ENCODE data around the gene CSRP1.

Gene CSRP1

DNA sequence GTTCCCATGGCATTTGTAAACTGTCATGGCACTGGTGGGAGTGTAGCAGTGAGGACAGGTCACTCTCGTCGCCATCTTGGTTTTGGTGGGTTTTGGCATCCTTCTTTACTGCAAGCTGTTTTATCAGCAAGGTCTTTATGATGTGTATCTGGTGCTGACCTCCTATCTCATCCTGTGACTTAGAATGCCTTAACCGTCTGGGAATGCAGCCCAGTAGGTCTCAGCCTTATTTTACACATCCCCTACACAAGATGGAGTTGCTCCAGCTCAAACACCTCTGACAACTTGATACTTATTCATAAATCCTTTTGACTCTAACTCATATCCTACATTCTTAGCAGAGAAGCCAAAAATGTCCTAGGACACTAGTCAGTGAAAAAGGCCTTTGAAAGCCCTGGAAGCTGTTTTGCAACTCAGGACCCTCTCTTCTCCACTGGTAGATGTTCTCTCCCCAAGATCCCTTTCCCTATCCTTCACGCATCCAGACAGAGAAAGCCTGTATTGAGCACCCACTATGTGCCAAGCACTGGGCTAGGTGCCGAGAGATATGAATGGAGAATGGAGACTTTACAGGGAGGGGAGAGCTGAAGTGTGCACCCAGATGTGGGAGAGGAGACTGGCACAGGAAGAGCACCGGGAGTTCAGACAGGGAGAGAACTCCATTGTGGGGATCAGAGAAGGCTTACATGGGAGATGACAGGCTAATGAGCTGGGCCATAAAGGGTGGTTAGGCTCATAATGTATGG, 6.7 kb upstream of the CSRP1 start:
- no peak for DNase-seq (ENCODE audit: low read depth)

DNA sequence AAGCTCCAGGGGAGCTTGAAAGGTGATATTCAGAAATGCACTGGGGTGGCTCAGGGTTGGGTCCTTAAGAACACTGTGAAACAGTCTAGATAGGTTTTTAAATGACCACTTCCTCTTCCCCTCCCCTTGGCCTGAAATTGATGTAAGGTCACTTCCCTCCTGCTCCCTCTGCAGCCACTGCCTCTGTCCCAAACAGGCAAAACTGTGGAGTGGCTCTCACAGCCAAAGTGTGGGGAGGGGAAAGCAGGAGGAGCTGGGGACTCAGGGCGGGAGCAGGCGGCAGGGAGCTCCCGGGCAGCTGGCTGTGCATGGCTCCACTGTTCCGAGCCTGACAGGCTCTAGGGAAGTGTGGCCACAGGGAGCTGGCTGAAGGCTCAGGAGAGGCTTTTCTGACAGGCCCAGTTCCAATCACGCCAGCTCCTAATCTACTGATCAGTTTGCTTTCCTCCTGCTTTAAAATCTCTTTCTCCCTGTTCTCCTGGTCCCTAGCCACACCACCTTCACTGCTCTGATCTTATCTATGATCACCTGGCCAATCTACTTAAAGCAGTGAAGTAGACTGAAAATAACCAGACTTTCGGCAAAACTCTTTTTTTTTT, 5.1 kb upstream of the CSRP1 start:
- no peak for DNase-seq (ENCODE audit: low read depth)

DNA sequence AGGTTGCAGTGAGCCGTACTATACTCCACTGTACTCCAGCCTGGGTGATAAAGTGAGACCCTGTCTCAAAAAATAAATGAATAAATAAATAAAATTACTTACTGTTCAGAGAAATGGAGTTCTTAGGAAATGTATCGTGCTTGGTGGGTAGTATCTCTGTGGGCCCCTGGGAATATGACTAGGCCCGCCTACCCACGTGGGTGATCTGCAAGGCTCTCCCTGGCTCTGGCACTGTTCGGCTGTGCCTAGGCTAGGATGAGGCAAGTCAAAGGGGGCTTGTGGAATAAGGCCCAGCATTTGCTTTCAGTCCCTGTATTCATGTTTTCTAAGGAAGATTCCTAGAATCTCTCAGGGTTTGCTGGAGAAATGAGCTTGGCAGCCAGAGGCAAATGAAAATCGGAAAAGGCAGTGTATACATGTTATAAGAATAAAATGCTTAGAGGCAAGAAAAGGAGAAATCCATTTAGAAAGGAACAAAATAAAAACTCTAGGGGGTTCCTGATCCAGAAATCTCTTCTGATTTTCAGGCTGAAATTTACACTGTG, 4.5 kb upstream of the CSRP1 start:
- no peak for DNase-seq (ENCODE audit: low read depth)

DNA sequence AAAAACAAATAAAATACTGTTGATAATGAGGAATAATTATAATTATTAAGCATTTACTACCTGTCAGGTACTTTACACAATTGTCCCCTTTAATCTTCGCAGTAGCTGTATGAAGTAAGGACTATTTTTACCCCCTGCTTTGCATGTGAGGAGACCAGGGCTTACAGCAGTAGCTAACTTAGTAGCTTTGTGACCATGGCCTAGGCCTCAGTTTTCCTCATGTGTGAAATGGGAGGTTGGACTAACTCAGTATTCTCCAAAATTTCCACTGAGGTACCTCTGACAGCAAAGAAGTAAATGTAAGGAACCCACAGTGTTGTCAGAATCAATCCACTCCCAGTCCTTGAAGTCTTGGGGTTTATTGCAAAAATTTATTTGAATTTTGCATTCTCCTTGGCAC, 3.8 kb upstream of the CSRP1 start:
- DNase-seq (ENCODE audit: low read depth): no peak

DNA sequence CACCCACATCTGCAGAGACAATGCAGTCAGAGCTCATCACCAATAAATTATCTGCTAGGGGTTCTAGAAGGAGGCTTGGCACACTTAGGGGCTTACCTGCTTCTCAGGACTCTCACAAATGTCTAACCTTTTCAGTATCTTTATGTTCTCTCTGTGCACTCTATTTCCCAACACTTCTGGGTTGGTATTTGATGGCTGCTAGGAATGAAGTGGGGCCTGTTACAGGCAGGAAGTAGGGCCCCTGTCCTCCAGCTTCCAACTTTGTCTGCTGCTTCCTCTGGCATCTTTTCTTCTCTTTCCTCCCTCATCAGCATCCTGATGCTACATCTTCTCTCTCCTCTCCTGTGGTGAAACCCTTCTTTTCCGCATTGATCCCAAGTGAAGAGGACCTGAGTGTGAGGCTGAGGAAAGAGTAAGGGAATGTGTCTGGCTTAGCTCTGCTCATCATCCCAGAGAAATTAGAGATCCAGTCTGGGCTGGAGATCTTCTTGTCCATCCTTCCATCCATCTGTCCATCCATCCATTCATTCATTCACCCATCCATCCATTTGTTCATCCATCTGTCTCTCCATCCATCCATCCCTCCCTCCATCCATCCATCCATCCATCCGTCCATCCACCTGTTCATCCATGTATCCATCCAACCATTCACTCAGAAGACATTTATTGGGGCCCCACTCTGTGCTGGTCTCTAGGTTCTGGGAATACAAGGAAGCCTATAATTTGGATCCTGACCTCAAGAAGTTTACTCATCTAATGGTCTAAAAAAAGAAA, 2.9 kb upstream of the CSRP1 start:
- DNase-seq (ENCODE audit: low read depth): no peak

DNA sequence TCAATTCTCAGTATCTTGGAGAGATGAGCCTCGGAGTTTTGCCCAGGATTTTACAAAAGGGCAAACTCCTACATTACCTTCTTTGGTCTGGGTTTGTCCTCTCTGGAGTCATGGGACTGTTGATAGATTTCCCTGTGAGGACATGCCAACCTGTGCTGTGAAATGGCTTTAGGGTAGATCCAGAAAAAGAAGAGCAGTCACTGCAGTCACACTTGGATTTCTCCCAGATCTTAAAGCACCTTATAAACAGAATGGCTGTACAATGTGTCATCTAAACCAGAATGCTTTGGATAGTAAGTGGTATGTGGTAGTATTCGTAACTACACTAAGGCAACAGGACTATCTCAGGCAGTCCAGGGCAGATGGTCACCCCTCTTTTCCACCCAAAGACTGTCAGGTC, 1.9 kb upstream of the CSRP1 start:
- no peak for DNase-seq (ENCODE audit: low read depth)

DNA sequence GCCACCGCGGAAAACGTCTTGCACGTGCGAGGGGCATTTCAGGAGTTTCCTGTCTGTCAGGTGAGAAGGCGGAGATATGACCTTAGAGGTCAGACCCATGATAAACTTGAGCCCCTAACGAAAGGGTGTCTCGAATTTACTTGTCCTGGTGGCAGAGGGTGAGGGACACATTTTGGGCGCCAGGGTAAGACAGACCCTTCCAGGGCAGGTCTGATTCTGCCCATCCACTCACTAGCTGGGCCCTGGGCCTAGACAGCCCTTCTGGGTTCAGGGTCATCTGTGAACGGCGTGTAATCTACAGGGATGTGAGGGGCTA, 395 bp upstream of the CSRP1 start:
- DNase-seq (ENCODE audit: low read depth): no peak

DNA sequence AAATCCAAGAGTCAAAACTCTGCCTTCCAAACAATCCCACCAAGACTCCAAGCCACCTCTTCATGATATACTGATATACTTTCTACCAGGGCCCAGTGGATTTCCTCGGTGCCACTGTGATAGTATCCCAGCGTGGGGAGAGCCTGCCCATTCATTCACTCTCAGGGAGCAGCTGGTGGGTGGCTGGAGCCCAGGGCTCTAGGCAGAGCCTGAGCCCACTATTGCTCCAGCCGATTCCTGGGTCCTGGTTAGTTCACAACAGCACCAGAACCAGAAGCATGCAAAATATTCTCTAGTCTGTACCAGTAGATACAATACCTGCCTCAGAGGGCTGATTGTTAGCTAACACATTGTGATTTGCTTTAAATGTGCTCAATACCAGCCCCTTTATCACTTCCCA, 831 bp downstream of the CSRP1 start:
- no peak for DNase-seq (ENCODE audit: low read depth)

DNA sequence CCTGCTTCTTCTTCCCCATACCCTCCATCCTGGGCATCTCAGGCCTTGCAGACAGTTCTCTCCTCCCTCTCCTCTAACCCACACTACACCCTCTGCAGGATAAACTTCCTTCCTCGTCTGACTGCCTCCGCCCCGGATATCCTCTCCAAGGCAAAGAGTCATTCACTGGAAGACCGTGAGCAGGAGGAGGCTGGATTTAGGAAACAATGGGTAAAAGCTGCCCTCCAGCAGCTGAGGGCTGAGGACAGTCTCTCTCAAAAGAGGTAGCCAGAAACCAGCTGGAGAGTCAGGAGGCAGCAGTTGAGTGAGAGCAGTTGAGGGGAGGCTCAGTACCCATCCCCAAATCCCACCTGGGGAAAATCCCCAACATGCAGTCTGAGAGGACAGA, 1.4 kb downstream of the CSRP1 start:
- no peak for DNase-seq (ENCODE audit: low read depth)

DNA sequence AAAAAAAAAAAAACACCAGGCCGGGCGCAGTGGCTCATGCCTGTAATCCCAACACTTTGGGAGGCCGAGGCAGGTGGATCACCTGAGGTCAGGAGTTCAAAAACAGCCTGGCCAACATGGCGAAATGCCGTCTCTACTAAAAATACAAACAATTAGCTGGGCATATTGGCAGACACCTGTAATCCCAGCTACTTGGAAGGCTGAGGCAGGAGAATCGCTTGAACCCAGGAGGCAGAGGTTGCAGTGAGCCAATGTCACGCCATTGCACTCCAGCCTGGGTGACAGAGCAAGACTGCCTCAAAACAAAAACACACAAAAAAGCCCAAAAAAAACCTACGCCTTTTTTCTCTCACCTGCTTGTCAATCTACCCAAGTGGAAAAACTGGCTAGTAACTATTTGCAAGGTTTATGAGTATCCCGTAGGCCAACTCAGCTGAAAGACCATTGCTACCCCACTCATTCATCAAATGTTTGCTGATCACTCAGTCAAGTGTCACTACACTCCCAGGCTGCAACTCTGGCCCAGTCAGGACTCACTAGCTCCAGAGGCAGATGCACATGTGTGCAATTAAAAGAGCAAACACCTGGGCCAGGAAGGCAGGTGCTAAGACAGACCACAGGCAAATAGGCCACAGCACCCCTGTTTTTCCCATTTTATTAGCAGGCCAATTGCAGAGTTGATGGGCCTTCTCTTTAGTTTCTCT, 2.0 kb downstream of the CSRP1 start:
- DNase-seq (ENCODE audit: low read depth): no peak

DNA sequence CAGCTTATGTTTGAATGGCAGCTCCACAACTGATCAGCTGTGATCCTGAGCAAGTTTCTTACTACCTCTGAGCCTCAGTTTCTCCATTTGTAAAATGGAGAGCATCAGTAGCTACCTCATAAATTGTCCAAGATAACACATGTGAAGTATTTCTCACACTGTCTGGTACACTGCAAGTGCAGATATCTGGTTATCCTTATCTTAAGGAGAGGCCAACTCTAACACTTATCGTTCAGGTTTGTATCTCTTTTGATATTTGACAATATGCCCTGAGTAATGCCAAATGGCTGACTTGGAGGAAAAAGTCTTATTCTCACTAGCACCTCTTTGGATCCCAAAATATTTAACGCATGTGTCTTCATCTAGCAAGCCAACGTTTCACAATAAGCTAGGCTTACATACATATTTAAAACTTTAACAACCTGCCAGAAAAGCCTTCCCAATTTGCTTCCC, 2.7 kb downstream of the CSRP1 start:
- DNase-seq (ENCODE audit: low read depth): no peak

DNA sequence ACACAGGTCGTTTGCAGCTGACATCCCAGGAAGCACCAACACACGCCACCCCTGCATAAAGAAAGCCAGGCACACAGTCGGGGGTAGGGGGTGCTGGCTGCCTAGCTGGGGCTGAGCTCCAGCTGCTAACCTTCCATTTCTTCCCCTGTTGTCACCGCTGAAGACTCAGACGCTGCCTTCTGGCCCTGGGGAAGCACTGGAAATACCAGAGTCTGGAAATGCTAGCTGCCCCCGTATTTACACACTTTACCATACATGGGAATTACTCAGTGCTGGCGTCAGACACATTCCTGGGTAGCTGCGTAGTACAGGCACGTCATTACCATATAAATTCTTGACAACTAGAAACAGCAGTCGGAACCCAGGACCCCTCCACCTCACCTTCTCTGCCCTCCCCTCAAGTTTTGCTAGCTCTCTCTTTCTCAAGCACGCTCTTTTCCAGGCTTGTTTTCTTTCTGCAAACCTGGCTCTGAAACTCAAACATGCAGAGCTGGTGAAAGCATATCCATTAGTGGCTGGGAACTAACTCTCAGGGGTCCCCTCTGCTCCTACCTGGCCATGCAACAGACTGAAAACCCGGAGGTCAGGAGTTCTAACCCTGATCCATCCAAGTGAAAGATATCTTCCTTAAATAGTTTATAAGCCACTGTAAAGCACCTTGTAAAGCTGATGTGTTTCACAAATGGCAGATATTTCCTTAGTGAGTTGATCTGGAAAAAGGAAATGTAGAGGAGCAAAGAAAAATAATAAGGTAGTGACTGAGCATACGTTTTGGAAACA, 3.3 kb downstream of the CSRP1 start:
- no peak for DNase-seq (ENCODE audit: low read depth)

DNA sequence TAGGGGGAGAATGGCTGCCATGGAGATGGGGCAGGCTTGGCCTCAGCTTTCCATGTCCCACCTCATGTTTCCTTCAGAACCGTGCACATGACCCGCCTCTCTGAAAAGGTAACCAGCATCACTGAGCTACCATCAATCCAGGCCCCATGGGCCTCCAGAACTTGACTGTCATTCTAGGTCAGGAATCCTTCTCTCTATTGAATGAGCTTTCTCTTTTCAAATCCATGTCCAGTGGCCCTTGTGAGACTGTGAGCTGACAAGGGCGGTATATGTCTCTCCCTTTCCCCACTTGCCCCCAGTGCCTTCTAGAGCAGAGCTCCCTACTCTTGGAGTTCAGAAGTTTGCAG, 4.4 kb downstream of the CSRP1 start:
- DNase-seq (ENCODE audit: low read depth): no peak

DNA sequence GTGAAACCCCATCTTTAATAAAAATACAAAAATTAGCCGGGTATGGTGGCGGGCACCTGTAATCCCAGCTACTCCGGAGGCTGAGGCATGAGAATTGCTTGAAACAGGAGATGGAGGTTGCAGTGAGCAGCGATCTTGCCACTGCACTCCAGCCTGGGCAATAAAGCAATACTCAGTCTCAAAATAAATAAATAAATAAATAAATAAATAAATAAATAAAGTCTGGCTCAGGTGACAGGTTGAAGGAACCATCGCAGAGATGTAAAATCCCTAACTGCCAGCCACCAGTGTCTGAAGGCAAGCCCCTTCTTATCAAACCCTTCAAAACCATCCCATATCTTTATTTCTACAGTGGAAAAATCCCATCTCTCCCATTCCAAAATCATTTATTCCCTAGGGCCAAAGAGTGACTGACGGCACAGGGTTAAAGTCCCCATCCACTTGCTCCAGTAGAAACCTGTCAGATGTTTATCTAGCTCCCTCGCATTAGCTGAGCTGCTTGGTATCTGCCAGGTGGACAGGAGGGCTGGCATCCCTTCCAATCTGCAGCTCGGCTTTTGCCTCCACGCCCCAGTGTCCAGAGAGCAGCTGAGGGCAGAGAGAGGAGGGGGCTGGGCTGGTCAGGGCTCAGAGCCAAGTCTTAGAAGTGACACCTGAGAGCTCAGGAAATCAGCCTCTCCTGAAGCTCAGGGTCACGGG, 5.0 kb downstream of the CSRP1 start:
- no peak for DNase-seq (ENCODE audit: low read depth)

DNA sequence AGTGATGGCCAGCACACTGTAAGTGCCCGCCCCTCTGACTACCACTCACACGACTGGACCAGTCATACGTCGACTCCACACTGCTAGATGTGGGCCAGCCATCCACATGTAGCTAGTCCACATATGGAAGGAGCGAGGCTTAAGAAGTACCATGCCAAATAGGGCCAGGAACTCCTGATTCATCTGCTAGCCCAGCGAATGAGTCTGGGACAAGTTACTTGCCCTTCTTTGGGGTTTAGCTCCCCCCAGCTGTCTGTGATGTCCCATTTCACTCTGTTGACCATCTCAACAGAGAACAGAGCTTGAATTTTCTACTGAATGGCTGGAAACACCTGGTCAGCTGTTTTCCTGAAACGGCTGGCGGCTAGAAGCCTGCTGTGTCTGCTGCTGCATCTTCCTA, 5.8 kb downstream of the CSRP1 start:
- no peak for DNase-seq (ENCODE audit: low read depth)

DNA sequence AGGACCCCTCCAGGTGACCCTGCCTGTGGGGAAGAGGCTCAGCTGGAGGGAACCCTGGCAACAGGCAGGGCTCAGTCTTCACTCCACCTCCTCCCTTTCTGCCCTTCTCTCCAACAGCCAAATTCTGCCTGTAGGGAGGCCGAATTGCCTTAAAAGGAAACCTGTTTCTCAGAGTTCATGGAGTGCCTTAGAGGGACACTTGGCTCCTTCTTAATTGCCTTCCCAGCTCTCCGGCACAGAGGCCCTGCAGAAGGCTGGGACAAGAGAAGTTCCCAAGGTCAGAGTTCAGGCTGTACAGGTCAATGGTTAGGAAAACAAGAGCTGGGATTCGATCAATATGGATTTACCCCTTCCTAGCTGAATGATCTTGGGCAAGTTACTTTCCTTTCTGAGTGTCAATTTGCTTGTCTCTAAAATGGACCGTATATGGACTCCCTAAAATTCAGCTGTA, 6.2 kb downstream of the CSRP1 start:
- no peak for DNase-seq (ENCODE audit: low read depth)

DNA sequence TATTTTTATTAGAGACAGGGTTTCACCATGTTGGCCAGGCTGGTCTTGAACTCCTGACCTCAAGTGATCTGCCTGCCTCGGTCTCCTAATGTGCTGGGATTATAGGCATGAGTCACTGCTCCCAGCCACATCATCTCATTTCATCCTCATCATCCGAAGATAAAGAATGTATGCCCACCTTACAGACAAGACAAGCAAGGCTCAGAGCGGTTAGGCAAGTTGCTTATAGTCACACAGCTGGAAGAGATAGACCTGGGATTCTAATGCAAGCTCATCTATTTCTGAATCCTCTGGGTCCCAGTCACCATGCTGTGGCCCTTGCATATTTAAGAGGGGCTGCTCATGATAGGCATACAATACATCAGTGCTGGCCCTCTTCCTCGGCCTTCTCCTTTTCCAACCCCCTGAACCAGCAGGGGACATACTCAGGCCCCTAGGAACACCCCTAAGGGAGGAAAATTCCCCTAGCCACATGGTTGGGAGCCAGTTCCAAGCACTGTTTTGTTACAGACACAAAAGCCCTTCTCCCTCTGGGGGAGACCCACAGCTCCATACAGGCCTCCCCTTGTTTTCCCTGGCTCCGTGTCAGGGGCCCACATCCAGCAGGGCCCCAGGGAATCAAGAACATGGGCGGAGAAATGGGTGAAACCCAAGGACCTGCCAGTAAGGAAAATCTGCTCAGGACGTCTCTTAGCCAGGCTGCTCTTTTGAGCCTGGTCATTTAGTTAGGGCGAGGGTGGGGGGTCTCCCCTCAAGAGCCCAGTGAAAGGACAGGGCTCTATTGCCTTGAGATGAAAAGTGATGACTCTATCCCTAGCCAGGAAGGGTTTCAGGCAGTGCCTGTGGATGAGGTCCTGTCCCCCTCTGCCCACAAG, 6.9 kb downstream of the CSRP1 start:
- no peak for DNase-seq (ENCODE audit: low read depth)

DNA sequence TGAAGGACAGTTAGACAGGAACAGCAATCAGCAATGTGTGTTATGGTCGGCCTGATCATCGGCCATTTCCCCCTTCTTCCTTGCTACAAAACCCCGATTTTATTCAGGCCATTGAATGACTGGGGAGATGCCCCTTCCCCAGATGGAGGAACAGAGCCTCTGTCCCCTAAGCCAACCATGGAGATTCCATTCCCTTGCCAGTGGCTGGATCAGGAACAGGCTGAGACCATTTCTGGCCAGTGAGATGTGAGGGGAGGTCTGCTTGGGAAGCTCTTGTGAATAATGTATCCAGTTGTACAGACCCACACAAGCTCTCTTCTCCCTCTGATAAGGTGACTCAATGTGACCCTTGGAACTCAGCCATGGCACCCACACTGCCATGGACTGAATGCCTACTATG, 7.7 kb downstream of the CSRP1 start:
- DNase-seq (ENCODE audit: low read depth): no peak

DNA sequence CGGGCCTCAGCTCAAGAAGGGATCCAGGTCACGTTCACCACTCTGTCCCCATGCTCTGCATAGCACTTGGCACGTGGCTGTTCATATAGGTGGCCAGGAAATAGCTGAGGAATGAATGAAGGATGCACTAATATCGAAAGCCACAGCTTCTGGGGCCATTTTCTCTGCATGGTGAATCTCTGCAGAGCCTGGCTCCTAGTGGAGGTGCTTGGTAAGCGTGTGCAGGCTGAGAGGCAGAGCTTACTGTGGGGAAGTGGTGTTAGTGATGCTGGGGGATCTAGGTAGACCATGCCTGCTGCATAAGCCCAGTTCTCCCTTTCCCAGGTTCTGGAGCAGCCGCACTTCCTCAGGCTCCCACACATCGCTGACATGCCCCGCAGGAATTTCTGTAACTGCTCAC, 8.3 kb downstream of the CSRP1 start:
- no peak for DNase-seq (ENCODE audit: low read depth)

DNA sequence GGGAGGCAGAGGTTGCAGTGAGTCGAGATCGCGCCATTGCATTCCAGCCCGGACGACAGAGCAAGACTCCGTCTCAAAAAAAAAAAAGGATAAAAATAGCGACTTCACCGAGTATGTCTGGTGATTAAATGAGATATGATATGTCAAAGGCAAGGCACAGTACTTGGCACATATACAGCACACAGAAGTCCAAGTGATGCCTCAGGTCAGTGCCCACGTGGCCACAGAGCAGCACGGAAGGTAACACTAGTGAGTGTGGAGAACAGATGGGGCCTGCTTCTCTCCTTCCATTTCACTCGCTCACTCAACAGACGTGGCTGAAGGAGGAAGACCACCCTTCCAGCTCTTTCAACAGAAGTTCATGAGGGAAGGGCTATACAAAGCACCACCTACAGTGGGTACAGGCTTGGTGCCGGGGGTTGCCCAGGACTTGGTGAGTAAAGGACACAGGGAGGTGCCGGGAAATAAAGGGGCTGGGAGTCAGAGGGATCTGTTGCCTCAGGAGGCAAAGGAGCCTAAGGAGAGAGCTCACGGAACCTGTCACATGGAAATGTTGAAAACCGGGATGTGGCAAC, 8.9 kb downstream of the CSRP1 start:
- DNase-seq (ENCODE audit: low read depth): no peak
